NCI-H524 (cell line): ENCODE results near the gene PLXDC1.
"Not testable (repeated sequence)": the region's sequence is repeated elsewhere in the genome, so short reads cannot be mapped to it uniquely, and the experiment has no call there.

Experiments used
- DNase-seq, 2 experiments: peaks; one replicate each; lab custom pipeline; 2025; lab: John Stamatoyannopoulos, UW

PLXDC1 gene

DNA sequence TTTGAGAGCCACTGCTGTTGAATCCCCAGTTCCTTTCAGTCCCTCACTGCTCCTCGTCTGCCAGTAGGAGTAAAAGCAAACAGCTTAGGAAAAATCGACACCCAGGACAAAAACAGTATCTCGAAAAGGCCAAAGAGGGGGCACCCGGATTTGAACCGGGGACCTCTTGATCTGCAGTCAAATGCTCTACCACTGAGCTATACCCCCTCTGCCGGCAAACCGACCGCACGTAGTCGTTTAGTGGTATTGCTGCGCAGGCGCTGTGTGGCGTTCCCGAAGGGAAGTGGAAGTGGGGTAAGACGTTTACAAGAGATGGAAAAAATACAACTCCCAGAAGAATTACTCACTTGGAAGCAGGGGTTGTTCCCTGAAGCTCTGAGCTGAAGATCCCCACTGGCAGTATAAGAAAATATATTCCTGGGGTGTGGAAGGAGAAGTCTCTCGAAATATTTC is 2.2 kb upstream of the PLXDC1 start:
- peak; percentile 89 to 91 for DNase-seq

DNA sequence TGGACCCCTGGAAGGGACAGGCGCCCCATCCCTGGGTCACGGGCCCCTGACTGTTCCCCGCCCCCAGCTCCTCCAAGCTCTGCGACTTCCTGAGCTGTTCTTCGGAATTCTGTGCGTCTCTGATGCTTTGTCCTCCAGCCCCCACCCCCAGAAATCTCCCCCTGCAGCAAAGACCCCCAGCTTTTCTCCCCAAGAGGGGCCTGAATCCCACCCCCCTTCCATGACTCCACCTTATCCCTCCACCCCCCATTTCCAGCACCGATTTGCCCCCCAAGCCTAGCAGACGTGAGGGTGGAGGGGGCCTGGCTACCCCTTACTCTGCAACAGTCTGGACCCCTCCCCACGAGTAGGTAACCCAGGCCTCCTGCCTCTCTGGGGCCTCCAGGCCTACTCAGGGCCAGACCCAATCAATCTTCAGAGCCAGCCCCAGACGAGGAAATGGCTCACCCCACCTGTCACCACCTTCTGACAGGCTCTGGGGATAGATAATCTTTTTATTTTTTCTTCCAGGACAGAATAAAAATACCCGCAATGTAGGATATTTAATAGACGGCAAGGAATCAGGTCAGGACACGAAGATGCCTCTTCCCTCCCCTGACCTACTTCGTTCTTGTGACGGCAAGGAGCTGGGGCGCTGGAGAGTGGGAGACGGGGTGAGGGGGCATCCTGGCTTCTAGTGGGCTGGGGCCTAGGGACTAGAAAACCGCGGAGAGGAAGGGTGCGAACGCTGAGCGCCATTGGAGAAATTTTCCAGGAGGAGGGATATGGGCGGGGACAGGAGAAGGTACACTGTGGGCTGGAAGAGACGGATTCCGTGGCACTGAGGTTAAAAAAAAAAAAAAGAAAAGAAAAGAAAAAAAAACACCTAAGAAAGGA is 744 bp upstream of the PLXDC1 start:
- peak; percentile 66 to 75 for DNase-seq

- DNase-seq: no peak
These were observed 665 bp downstream of the PLXDC1 start for GRCh38 chr17:39150795-39151149.

DNA sequence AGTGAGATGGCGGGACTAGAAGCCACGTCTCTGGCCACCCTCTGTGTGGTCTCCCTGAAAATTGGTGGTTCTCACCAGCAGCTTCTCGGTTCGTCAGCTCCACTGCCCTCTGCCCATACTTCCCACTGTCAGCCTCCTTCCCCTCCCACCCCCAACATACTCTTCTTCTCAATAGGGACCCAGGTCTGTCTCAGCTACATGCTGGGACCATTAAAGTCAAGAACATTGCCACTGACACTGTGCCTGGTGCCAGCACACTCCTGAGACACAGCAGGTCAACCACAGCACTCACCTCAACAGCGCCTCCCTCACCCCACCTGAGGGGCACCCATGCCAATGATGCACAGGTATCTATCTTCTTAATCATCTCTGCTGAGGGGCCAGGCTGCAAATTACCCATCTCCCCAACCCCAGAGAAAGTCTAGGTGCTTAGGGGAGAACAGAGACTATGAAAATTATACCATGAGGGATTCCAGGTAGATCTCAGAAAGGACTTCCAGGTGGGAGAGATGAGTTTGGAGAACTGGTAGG is 1.3 kb downstream of the PLXDC1 start:
- DNase-seq: no peak

- DNase-seq: no peak
These were observed 3.9 kb downstream of the PLXDC1 start for GRCh38 chr17:39147221-39148185.

- no peak for DNase-seq
These were observed 5.2 kb downstream of the PLXDC1 start for GRCh38 chr17:39146273-39146672.

GRCh38 chr17:39145143-39145542 is 6.3 kb downstream of the PLXDC1 start:
- DNase-seq: no peak

GRCh38 chr17:39144416-39144840 is 7.0 kb downstream of the PLXDC1 start:
- DNase-seq: no peak

GRCh38 chr17:39143552-39144093 is 7.8 kb downstream of the PLXDC1 start:
- DNase-seq: no peak

DNA sequence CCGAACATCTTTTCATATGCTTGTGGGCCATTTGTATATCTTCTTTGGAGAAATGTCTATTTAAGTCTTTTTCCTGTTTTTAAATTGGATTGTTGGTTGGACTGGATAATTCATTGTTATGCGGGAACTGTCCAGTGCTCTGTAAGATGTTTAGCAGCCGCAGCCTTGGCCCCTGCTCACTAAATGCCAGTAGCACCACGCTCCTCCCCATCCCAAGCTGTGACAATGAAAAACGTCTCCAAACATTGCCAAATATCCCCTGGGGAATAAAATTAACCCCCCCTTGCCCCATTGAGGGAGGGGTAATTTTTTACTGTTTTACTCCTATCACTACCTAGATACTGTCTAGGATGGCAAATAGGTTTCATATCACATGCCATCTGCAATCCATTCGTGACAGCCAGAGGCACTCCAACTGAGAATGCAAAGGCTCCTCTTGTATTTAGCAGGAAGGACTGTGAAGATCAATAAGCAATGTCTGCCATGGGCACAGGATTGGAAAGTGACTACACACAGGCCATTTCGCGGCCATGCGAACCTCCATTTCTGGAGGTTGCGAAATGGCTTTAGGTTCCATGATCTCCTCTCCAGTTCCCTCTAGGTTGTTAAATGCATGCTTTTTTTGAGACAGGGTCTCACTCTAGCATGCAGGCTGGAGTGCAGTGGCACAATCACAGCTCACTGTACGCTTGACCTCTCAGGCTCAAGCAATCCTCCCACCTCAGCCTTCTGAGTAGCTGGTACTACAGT is 9.3 kb downstream of the PLXDC1 start:
- DNase-seq: no peak

- DNase-seq: no peak
These were observed 10.1 kb downstream of the PLXDC1 start for GRCh38 chr17:39141294-39141693.

DNA sequence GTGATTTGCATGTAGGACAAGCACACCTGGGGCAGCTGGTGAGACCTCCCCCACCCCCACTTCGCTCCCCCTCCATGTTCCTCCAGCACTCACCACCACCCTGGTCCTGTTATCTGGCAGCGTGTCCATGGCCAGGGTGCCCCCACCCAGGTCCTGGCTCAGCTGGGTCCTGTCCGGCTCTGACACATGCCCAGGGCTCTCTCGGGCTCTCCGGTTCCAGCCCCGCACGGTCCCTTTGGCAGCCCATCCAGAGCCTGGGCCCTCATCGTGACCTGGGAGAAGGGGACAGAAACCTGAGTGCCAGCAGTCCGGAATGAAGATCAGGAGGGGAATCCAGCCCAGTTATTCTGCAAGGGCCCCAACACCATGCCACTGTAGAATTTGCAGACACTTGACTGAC is 11.9 kb downstream of the PLXDC1 start:
- no peak for DNase-seq

DNA sequence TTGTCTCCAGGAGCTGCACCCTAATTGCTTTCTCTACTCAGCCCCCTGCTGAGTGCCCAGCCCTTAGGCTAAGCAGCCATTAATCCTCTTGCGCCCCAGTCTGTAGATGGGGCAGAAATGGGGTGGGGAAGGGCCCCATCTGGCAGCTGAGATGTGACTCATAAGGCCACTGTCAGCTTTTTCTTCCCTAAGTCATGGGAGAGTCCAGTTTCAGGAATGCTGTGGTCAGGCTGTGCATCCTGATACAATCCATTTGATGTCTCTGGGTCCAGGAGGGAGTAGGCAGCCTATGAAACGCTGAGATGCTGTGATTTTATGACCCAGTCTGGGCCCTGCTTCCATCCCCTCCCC is 12.3 kb downstream of the PLXDC1 start:
- peak in 1 of 2 experiments; percentile 29 for DNase-seq

DNA sequence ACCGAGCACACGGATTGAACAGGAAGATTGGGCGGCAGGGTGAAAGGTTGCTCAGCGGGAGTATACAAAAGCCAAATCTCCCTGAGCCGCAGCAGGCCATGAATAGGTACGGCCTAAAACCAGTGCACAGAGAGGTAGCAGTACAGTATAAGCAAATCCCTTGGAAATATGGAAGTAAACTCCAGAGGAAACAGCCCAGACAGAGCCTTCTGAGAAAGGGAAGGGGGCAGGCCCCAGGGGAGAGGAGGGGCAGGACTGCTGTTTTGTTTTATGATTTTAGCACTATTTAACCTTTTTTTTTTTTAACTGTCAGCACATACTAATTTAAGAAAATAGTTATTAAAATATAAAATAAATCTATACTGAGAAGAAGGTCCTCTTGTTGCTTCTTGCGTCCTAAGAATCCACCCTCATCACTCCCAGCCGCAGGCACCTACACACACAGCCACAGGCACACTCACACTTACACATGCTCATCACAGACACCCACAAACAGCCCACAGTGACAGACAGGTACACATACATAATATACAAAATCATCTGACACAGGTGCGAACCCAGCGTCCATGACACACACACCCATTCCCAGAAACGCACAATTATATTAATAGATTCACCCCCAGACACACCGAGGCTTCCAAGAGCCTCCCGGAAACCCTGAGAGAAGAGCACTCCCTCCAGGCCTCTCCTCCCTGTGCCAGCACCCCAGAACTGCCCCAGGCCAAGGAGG is 12.8 kb downstream of the PLXDC1 start:
- DNase-seq: no peak

- peak in 1 of 2 experiments; percentile 23 for DNase-seq
These were observed 16.6 kb downstream of the PLXDC1 start for GRCh38 chr17:39134878-39135277.

DNA sequence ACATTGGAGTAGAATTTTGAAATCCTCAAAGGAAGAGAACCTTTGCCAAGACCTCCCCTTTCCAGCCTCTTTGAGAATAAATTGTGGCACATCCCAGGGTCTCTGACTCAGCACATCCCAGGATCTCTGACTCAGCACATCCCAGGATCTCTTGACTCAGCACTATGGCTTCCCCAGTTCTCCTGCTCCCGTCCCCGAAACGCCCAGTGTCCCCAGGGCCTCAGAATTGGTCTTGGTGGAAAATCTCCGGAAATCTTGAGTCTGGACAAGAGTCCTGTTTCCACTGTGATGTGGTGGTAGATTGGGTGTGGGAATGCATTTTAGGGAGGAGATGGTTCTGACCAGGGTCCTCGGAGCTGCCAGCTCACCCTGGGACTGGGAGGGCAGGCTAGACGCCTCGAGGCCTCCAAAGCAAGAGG is 19.2 kb downstream of the PLXDC1 start:
- no peak for DNase-seq

GRCh38 chr17:39131616-39132015 is 19.8 kb downstream of the PLXDC1 start:
- no peak for DNase-seq

GRCh38 chr17:39130205-39130604 is 21.2 kb downstream of the PLXDC1 start:
- DNase-seq: no peak

DNA sequence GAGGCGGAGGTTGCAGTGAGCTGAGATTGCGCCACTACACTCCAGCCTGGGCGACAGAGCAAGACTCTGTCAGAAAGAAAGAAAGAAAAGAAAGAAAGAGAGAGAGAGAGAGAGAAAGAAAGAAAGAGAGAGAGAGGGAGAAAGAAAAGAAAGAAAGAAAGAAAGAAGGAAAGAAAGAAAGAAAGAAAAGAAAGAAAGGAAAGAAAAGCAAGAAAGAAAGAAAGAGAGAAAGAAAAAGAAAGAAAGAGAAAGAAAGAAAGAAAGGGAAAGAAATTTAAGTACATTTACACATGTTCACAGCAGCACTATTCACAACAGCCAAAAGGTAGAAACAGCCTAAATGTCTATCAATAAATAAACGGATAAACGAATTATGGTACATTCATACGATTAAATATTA is 21.9 kb downstream of the PLXDC1 start:
- DNase-seq: not testable (repeated sequence)

DNA sequence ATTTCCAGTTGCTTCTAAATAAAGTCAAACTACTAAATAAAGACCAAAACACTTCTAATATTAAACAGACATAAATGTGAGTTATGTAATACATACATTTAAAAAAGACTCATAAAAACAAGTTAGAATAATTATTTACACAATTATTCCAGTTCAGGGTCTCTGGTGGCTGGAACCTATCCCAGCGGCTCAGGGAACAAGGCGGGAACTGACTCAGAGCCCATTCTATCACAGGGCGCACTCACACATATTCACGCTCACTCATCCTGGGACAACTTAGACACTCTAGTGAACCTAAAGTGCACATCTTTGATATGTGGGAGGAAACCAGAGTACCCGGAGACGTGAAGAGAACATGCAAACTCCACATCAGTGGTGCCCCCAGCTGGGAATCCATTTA is 25.0 kb downstream of the PLXDC1 start:
- DNase-seq: no peak
